Fibroblast of villous mesenchyme (primary cell): ENCODE measurements around the gene CDKN1A. TPM values are rescaled to one million over a fixed set of nuclear protein-coding genes. Genes with fewer than 3 reads are reported as not detected.

Experiments
- DNase-seq: peaks from one replicate; pipeline ENCODE4 v3.0.0-alpha.2; 2010; ENCODE audit warnings: low read depth
- H3K4me3 ChIP-seq: 2 replicates; pipeline ENCODE4 v1.5.1; 2011; ENCODE audit warnings: low read depth, mild to moderate bottlenecking, low read length
- CTCF ChIP-seq: IDR thresholded peaks from 2 replicates; pipeline ENCODE4 v1.5.1; 2012; ENCODE audit warnings: low read depth, mild to moderate bottlenecking, low read length; ENCODE audit not compliant: insufficient read depth
- total RNA-seq: library from RNA; depleted of rRNA; stranded (reverse); fragments of >200 nt; gene quantifications from 2 replicates; pipeline ENCODE4 v1.2.3, GENCODE V29; 2012

The CDKN1A gene
- total RNA-seq, 1 donor: 522 TPM

GRCh38 chr6:36663504-36664446, 14.7 kb upstream of the CDKN1A start:
- H3K4me3 ChIP-seq: no peak overlapping the region
- DNase-seq: no peak
- no peak for TF ChIP-seq CTCF

GRCh38 chr6:36665180-36665579, 13.3 kb upstream of the CDKN1A start:
- H3K4me3 ChIP-seq: no peak overlapping the region
- no peak for DNase-seq
- TF ChIP-seq CTCF: no peak

- no peak overlapping the region for H3K4me3 ChIP-seq
- no peak for TF ChIP-seq CTCF
- no peak for DNase-seq
Measured at GRCh38 chr6:36666287-36666686, 12.2 kb upstream of the CDKN1A start.

- TF ChIP-seq CTCF: no peak
- DNase-seq: peak; percentile 97
Measured at GRCh38 chr6:36666826-36667591, 11.5 kb upstream of the CDKN1A start.

GRCh38 chr6:36668591-36668990, 9.9 kb upstream of the CDKN1A start:
- H3K4me3 ChIP-seq: no peak overlapping the region

More at GRCh38 chr6:36666826-36667591, 11.5 kb upstream of the CDKN1A start:
- H3K4me3 ChIP-seq: no peak overlapping the region

GRCh38 chr6:36669002-36669401, 9.5 kb upstream of the CDKN1A start:
- TF ChIP-seq CTCF: no peak
- H3K4me3 ChIP-seq: no peak overlapping the region
- DNase-seq: no peak

More at GRCh38 chr6:36668591-36668990, 9.9 kb upstream of the CDKN1A start:
- DNase-seq: no peak
- no peak for TF ChIP-seq CTCF
